ENCODE results near the gene STX17. TPM values are rescaled to one million over a fixed set of nuclear protein-coding genes. Genes with fewer than 3 reads are reported as not detected.
A peak's percentile ranks its signal among the peaks of the same experiment; 100 is the strongest.

The STX17 gene
- total RNA-seq (2013; cell fraction: nucleolus; rRNA removed), result 53.6 and 58.1 TPM in 2 replicates
- total RNA-seq (2014; rRNA removed), result 19.5 and 22.5 TPM in 2 replicates
- 22.9 and 25.3 TPM in 2 replicates for total RNA-seq (2014; rRNA removed; fragmentation: Illumina TruSeq; extraction: Trizol)
- 23.6 and 29.3 TPM in 2 replicates for total RNA-seq (2021)
- polyA plus RNA-seq (2011; ENCODE audit: low read depth), result 6.3 TPM
- 11.5 and 15.0 TPM in 2 replicates for polyA plus RNA-seq (2011; rRNA removed)
- polyA plus RNA-seq (2011; cell fraction: cytosol; rRNA removed), result 6.3 and 7.6 TPM in 2 replicates
- 12.4 and 15.6 TPM in 2 replicates for polyA plus RNA-seq (2011; cell fraction: nucleus; rRNA removed)
- 10.5 and 10.7 TPM in 2 replicates for polyA plus RNA-seq (2012)
- 20.5 and 22.6 TPM in 2 replicates for polyA plus RNA-seq (2014; fragmentation: Illumina TruSeq; extraction: Trizol)
- polyA plus RNA-seq (2014; fragmentation: Nextera tagmentation; extraction: Ambion mirVana), result 10 to 100 TPM; 15.1 to 19.4 TPM
- polyA plus RNA-seq (2014; rRNA removed), result 14.7 and 15.0 TPM in 2 replicates
- 10 to 100 TPM; 22.0 to 27.4 TPM for polyA plus RNA-seq (2016; fragmentation: Nextera tagmentation; extraction: Ambion mirVana)
- 14.9 and 15.2 TPM in 2 replicates for polyA minus RNA-seq (2011; rRNA and poly(A)+ RNA removed)
- 4.4 and 6.3 TPM in 2 replicates for polyA minus RNA-seq (2011; cell fraction: cytosol; rRNA and poly(A)+ RNA removed)
- 13.7 and 23.2 TPM in 2 replicates for polyA minus RNA-seq (2011; cell fraction: nucleus; rRNA and poly(A)+ RNA removed)
- Bru-seq, nascent RNA, result percentile 73 among the genes with signal in this experiment
- percentile 66 among the genes with signal in this experiment for BruChase-seq, experiment 1, labeled RNA remaining after a 6-hour chase
- percentile 71 among the genes with signal in this experiment for BruChase-seq, experiment 2, labeled RNA remaining after a 2-hour chase
- long read RNA-seq, experiment 1, transcript STX17-201 (8 exons, 2,713 nt), result major isoform, 7 of 8 reads
- long read RNA-seq, experiment 1, partial matches to known transcripts, result 1 of 8 reads
- long read RNA-seq, experiment 1, other reads (novel, unspliced or antisense), result 0 of 8 reads
- long read RNA-seq, experiment 2, transcript STX17-201 (8 exons, 2,713 nt), result major isoform, 69 of 92 reads
- long read RNA-seq, experiment 2, partial matches to known transcripts, result 6 of 92 reads
- long read RNA-seq, experiment 2, other reads (novel, unspliced or antisense), result 16 of 92 reads

DNA sequence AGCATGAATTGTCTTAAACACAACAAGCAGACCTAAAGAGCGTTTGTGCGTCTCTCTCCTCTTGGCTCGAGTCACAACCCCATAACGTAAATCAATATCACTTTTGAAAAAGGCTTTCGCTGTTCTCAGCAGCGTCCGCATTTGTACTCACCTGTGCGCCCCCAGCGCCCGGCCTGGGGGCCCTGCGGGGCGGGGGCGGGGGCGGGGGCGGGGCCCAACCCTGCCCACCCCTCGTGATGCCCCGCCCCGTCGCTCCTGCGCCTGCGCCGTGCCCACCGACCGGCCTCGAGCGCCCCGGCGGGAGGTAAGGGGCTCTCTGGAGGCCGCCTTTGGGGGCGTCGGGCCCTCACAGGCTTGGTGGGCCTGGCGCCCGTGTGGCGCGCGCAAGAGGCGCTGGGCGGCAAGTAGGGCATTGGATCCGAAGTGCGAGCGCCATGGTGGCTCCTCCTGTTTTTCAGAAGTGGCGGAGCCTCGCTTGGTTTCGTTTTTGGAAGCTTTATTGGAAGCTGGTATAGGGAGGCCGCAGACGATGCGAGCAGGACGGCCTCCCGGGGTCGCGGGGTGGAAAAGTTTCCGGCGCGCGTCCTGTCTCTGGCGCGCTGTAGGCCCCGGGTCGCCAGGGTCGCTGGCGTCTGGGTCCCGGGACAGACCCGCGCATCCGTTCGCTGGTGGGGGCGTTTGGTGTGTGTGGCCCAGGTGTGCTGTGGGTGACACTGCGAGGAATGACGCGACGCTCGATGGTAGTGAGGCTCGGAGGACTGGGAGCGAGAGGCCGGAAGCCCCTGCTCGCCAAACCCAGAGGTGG, at the start of gene STX17:
Gene STX17, plus strand, starts transcription at position 252 of the 805 bp plus-strand sequence. CDS start 8,586 bp downstream, outside the sequence.
- under 1% methylated on average over 62 of the region's 76 CpGs for WGBS (ENCODE audit: insufficient coverage, insufficient replicate concordance, low lambda C conversion rate, missing lambda C conversion rate)
- BruUV-seq (replicated peaks), result TSS peak; percentile 68
- peak; percentile 93 for ATAC-seq
- Histone ChIP-seq H3K27ac (ENCODE audit: control insufficient read depth, insufficient read depth) (peak within 1 kb of the TSS; percentile 92), H3K9me3 (replicated peaks; ENCODE audit: control insufficient read depth, insufficient read depth, low read length) (no peaks in the 10 kb centered on the region; the same call in 2 of the 3 replicates), H3K4me3 (peak within 1 kb of the TSS; percentile 91), H3K4me2 (ENCODE audit: control insufficient read depth, insufficient read depth) (peak within 1 kb of the TSS; percentile 82), H3K79me2 (ENCODE audit: control insufficient read depth, insufficient read depth, low read length) (peaks cover 17% of the 10 kb centered on the region), H3K4me1 (ENCODE audit: control insufficient read depth, insufficient read depth, low read length) (peaks cover 5% of the 10 kb centered on the region; the same call in 1 of the 2 replicates), H3K36me3 (ENCODE audit: control insufficient read depth in 2 of 2, insufficient read depth in 2 of 2, low read length in 1 of 2) (no peaks in the 10 kb centered on the region), H3K27me3 (replicated peaks in 1 of 2; ENCODE audit: control insufficient read depth in 2 of 2, insufficient read depth in 2 of 2, low read length in 1 of 2) (no peaks in the 10 kb centered on the region), H3K9ac (ENCODE audit: control insufficient read depth, insufficient read depth, low read length) (peak within 1 kb of the TSS; percentile 91), H2AFZ (ENCODE audit: control insufficient read depth, low read depth, low read length) (peak within 1 kb of the TSS; percentile 95), H4K20me1 (ENCODE audit: control insufficient read depth, insufficient read depth) (no peaks in the 10 kb centered on the region)
- ChIA-PET POLR2A (no interaction called here), CTCF (interaction anchor here (0.6 to 3.8 kb wide), 9 partner anchors 8 to 374 kb away, joined by 3 to 14 read pairs (median 3); no protein-coding TSS in a partner anchor), RAD21 (ENCODE audit: unreplicated experiment) (interaction anchor here (0.7 to 2.4 kb wide), 6 partner anchors 11 to 87 kb away, joined by 3 to 8 read pairs (median 3); no protein-coding TSS in a partner anchor), SMC1A (ENCODE audit: uncharacterized antibody, unreplicated experiment) (interaction anchor here (0.5 to 2.9 kb wide), 7 partner anchors 11 to 871 kb away, joined by 3 to 9 read pairs (median 3); no protein-coding TSS in a partner anchor)
- in situ Hi-C loops (cut with MboI), result no loop called here
- intact Hi-C loops (cut with micrococcal nuclease; ENCODE audit: unreplicated experiment), result loop anchor here (2.0 kb wide), 2 partner anchors 38 to 82 kb away; no protein-coding TSS in a partner anchor
- peak; percentile 16 for DNase-seq (ENCODE audit: low read depth, low spot score)
- no peak for FAIRE-seq
- TF ChIP-seq, protein P1, sequence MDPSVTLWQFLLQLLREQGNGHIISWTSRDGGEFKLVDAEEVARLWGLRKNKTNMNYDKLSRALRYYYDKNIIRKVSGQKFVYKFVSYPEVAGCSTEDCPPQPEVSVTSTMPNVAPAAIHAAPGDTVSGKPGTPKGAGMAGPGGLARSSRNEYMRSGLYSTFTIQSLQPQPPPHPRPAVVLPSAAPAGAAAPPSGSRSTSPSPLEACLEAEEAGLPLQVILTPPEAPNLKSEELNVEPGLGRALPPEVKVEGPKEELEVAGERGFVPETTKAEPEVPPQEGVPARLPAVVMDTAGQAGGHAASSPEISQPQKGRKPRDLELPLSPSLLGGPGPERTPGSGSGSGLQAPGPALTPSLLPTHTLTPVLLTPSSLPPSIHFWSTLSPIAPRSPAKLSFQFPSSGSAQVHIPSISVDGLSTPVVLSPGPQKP (IDR thresholded peaks at IDR 0.05; ENCODE audit: low read depth, low read length), result no peak; the same call in 1 of the 2 replicates
- TF ChIP-seq CBFB (IDR thresholded peaks at IDR 0.05; ENCODE audit: low read depth) (no peak), TARDBP (IDR thresholded peaks at IDR 0.05; ENCODE audit: borderline replicate concordance) (0 out of 2 replicates have a peak, but pooled peaks have one; percentile 19), POLR2A (IDR thresholded peaks at IDR 0.05; ENCODE audit: low read depth, low read length) (peak; percentile 85), RFX5 (IDR thresholded peaks at IDR 0.05; ENCODE audit: low read depth, low read length) (no peak), TBL1XR1 (IDR thresholded peaks at IDR 0.05; ENCODE audit: low read depth, low read length) (no peak), NR2C2 (IDR thresholded peaks at IDR 0.05; ENCODE audit: borderline replicate concordance, control insufficient read depth, insufficient read length, low read depth) (no peak)
- TF ChIP-seq, protein P2, sequence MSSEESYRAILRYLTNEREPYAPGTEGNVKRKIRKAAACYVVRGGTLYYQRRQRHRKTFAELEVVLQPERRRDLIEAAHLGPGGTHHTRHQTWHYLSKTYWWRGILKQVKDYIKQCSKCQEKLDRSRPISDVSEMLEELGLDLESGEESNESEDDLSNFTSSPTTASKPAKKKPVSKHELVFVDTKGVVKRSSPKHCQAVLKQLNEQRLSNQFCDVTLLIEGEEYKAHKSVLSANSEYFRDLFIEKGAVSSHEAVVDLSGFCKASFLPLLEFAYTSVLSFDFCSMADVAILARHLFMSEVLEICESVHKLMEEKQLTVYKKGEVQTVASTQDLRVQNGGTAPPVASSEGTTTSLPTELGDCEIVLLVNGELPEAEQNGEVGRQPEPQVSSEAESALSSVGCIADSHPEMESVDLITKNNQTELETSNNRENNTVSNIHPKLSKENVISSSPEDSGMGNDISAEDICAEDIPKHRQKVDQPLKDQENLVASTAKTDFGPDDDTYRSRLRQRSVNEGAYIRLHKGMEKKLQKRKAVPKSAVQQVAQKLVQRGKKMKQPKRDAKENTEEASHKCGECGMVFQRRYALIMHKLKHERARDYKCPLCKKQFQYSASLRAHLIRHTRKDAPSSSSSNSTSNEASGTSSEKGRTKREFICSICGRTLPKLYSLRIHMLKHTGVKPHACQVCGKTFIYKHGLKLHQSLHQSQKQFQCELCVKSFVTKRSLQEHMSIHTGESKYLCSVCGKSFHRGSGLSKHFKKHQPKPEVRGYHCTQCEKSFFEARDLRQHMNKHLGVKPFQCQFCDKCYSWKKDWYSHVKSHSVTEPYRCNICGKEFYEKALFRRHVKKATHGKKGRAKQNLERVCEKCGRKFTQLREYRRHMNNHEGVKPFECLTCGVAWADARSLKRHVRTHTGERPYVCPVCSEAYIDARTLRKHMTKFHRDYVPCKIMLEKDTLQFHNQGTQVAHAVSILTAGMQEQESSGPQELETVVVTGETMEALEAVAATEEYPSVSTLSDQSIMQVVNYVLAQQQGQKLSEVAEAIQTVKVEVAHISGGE (CRISPR knock-in tag; IDR thresholded peaks at IDR 0.05), result 0 out of 2 replicates have a peak, but pooled peaks have one; percentile 19
- TF ChIP-seq, protein P3, sequence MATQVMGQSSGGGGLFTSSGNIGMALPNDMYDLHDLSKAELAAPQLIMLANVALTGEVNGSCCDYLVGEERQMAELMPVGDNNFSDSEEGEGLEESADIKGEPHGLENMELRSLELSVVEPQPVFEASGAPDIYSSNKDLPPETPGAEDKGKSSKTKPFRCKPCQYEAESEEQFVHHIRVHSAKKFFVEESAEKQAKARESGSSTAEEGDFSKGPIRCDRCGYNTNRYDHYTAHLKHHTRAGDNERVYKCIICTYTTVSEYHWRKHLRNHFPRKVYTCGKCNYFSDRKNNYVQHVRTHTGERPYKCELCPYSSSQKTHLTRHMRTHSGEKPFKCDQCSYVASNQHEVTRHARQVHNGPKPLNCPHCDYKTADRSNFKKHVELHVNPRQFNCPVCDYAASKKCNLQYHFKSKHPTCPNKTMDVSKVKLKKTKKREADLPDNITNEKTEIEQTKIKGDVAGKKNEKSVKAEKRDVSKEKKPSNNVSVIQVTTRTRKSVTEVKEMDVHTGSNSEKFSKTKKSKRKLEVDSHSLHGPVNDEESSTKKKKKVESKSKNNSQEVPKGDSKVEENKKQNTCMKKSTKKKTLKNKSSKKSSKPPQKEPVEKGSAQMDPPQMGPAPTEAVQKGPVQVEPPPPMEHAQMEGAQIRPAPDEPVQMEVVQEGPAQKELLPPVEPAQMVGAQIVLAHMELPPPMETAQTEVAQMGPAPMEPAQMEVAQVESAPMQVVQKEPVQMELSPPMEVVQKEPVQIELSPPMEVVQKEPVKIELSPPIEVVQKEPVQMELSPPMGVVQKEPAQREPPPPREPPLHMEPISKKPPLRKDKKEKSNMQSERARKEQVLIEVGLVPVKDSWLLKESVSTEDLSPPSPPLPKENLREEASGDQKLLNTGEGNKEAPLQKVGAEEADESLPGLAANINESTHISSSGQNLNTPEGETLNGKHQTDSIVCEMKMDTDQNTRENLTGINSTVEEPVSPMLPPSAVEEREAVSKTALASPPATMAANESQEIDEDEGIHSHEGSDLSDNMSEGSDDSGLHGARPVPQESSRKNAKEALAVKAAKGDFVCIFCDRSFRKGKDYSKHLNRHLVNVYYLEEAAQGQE (IDR thresholded peaks at IDR 0.05; ENCODE audit: low read depth, low read length), result 0 out of 2 replicates have a peak, but pooled peaks have one; percentile 12
